T-helper 2 cell treated with Interferon-gamma antibody and Interleukin-4, amounts not matched to agents 100 ng/mL and 5 ng/mL, for 36 hours (primary cell): ENCODE results near the gene TMPRSS11E. TPM values are rescaled to one million over a fixed set of nuclear protein-coding genes. Genes with fewer than 3 reads are reported as not detected.

Experiments used
- total RNA-seq: library from RNA; stranded (reverse); gene quantifications from 2 replicates; pipeline ENCODE4 v1.2.3, GENCODE V29; 2022

Gene TMPRSS11E
- total RNA-seq, 1 donor from 2014 or later = not detected

Other genes starting within 250 kb of the TMPRSS11E start
- gene TMPRSS11B, start 201.8 kb upstream of the TMPRSS11E start, total RNA-seq = not detected in 2 replicates
- 77.1 and 80.5 TPM in 2 replicates for gene YTHDC1, start 97.4 kb upstream of the TMPRSS11E start, total RNA-seq
- gene UGT2B17, start 128.9 kb downstream of the TMPRSS11E start, total RNA-seq = not detected in 2 replicates
- not detected in 2 replicates for gene UGT2B15, start 223.2 kb downstream of the TMPRSS11E start, total RNA-seq